H1 (cell line): Measurements from ENCODE around the gene SMIM44. TPM values are rescaled to one million over a fixed set of nuclear protein-coding genes. Genes with fewer than 3 reads are reported as not detected.

Experiments
- CTCF ChIA-PET: fragments of 300-600 bp; sonication (Branson Sonifier 250); formaldehyde crosslinking; loops from one replicate; lab custom pipeline; 2021; ENCODE audit not compliant: partially characterized antibody; lab: Charles Lee
- POLR2A ChIA-PET: fragments of 300-600 bp; sonication (Branson Sonifier 250); formaldehyde crosslinking; loops from one replicate; lab custom pipeline; 2021; ENCODE audit warnings: inconsistent platforms; ENCODE audit not compliant: partially characterized antibody; lab: Charles Lee
- DNase-seq, 2 experiments: peaks; one replicate each; pipeline versions ENCODE4 v3.0.0 to v3.0.0-alpha.2; 2010 to 2022; ENCODE audit warnings: low spot score in 2 of 2, low read depth in 1 of 2, mixed read lengths in 1 of 2
- FAIRE-seq: peaks from 2 replicates; lab custom pipeline; 2011; peaks lifted over from hg19 to GRCh38; lab: Jason Lieb, UNC
- H2AFZ ChIP-seq: 2 replicates; pipeline ENCODE4 v1.8.1; 2012; ENCODE audit warnings: low read length, inconsistent platforms
- H2AK5ac ChIP-seq: 2 replicates; pipeline ENCODE4 v1.6.1; 2013; ENCODE audit warnings: low read depth, low read length
- H2BK120ac ChIP-seq: replicated peaks from 2 replicates; pipeline ENCODE3; 2013; ENCODE audit warnings: low read depth, low read length, inconsistent platforms
- H2BK12ac ChIP-seq: 2 replicates; pipeline ENCODE4 v1.6.1; 2013; ENCODE audit warnings: low read depth, low read length
- H2BK15ac ChIP-seq: 2 replicates; pipeline ENCODE4 v1.6.1; 2013; ENCODE audit warnings: low read length
- H2BK20ac ChIP-seq: 2 replicates; pipeline ENCODE4 v1.6.1; 2013; ENCODE audit warnings: low read length
- H2BK5ac ChIP-seq: 2 replicates; pipeline ENCODE4 v1.6.1; 2013; ENCODE audit warnings: low read depth, low read length
- H3K14ac ChIP-seq: 2 replicates; pipeline ENCODE4 v1.6.1; 2013; ENCODE audit warnings: inconsistent platforms; ENCODE audit not compliant: insufficient read length
- H3K18ac ChIP-seq: 2 replicates; pipeline ENCODE4 v1.6.1; 2013; ENCODE audit warnings: low read length; ENCODE audit errors: extremely low read depth
- H3K23ac ChIP-seq: 2 replicates; pipeline ENCODE4 v1.6.1; 2013; ENCODE audit warnings: inconsistent platforms; ENCODE audit not compliant: insufficient read length
- H3K23me2 ChIP-seq: 2 replicates; pipeline ENCODE4 v1.6.1; 2013; ENCODE audit warnings: low read depth, low read length
- H3K27ac ChIP-seq: 2 replicates; pipeline ENCODE4 v1.6.1; 2011; ENCODE audit warnings: low read depth, low read length, inconsistent platforms
- H3K27me3 ChIP-seq, 4 experiments: replicated peaks in 1 of 4; 1 replicate in 1 of 4; 2 replicates in 3 of 4; pipeline versions ENCODE4 v1.6.1 to v1.8.1; 2011 to 2013; ENCODE audit warnings: low read length in 3 of 4, mild to moderate bottlenecking in 3 of 4, inconsistent platforms in 2 of 4, mixed read lengths in 2 of 4, moderate library complexity in 1 of 4; ENCODE audit not compliant: control insufficient read depth in 3 of 4, insufficient read depth in 3 of 4; ENCODE audit errors: extremely low read depth in 1 of 4
- H3K36me3 ChIP-seq, 4 experiments: 2 replicates each; pipeline versions ENCODE4 v1.6.1 to v1.8.1; 2011 to 2013; ENCODE audit warnings: mild to moderate bottlenecking in 4 of 4, low read length in 3 of 4, moderate library complexity in 2 of 4, control low read depth in 1 of 4, inconsistent platforms in 1 of 4; ENCODE audit not compliant: insufficient read depth in 4 of 4, control insufficient read depth in 2 of 4
- H3K4ac ChIP-seq: replicated peaks from 2 replicates; pipeline ENCODE3; 2013; ENCODE audit warnings: low read length, low read depth, mixed read lengths, inconsistent platforms; ENCODE audit not compliant: insufficient read length
- H3K4me1 ChIP-seq, 4 experiments: replicated peaks in 1 of 4; 1 replicate in 1 of 4; 2 replicates in 3 of 4; pipeline versions ENCODE4 v1.6.1 to v1.8.1; 2011 to 2013; ENCODE audit warnings: low read length in 3 of 4, inconsistent platforms in 2 of 4, mixed read lengths in 1 of 4; ENCODE audit not compliant: insufficient read depth in 4 of 4, control insufficient read depth in 3 of 4
- H3K4me2 ChIP-seq, 2 experiments: 2 replicates each; pipeline versions ENCODE4 v1.6.1 to v1.8.1; 2011 to 2013; ENCODE audit warnings: low read depth in 2 of 2, low read length in 2 of 2, control low read depth in 1 of 2, inconsistent platforms in 1 of 2, mild to moderate bottlenecking in 1 of 2; ENCODE audit not compliant: insufficient read depth in 1 of 2
- H3K4me3 ChIP-seq, 4 experiments: fragments of 200-600, 300-600 bp in 1 of 4; sonication (generic), shearing (Covaris generic), sonication (Bioruptor Twin) in 1 of 4; 2 replicates each; pipeline versions ENCODE4 v1.5.1 to v1.8.1; 2011 to 2016; ENCODE audit warnings: low read length in 4 of 4, low read depth in 3 of 4, control low read depth in 2 of 4, inconsistent platforms in 2 of 4, mild to moderate bottlenecking in 2 of 4, mixed read lengths in 1 of 4, moderate library complexity in 1 of 4; ENCODE audit not compliant: insufficient read depth in 2 of 4; ENCODE audit errors: extremely low read depth in 1 of 4
- H3K56ac ChIP-seq: replicated peaks from 2 replicates; pipeline ENCODE3; 2013; ENCODE audit warnings: low read depth, mild to moderate bottlenecking, mixed read lengths, low read length, inconsistent platforms; ENCODE audit not compliant: insufficient read length
- H3K79me1 ChIP-seq: 2 replicates; pipeline ENCODE4 v1.6.1; 2013; ENCODE audit warnings: low read depth, low read length, control low read depth
- H3K79me2 ChIP-seq, 2 experiments: 2 replicates each; pipeline versions ENCODE4 v1.6.1 to v1.8.1; 2012 to 2013; ENCODE audit warnings: low read length in 2 of 2, mild to moderate bottlenecking in 2 of 2, inconsistent platforms in 1 of 2; ENCODE audit not compliant: insufficient read depth in 2 of 2, control insufficient read depth in 1 of 2
- H3K9ac ChIP-seq, 4 experiments: replicated peaks in 1 of 4; 1 replicate in 1 of 4; 2 replicates in 3 of 4; pipeline versions ENCODE4 v1.6.1 to v1.8.1; 2011 to 2013; ENCODE audit warnings: low read depth in 3 of 4, low read length in 3 of 4, control low read depth in 2 of 4, mild to moderate bottlenecking in 2 of 4, moderate library complexity in 2 of 4, inconsistent platforms in 1 of 4; ENCODE audit errors: extremely low read depth in 1 of 4
- H3K9me3 ChIP-seq, 2 experiments: 2 replicates each; pipeline versions ENCODE4 v1.6.1 to v1.8.1; 2012 to 2013; ENCODE audit warnings: mild to moderate bottlenecking in 2 of 2, moderate library complexity in 2 of 2, control low read depth in 1 of 2, inconsistent platforms in 1 of 2, low read depth in 1 of 2, low read length in 1 of 2, mixed read lengths in 1 of 2; ENCODE audit not compliant: insufficient read depth in 2 of 2
- H4K20me1 ChIP-seq, 2 experiments: replicated peaks in 1 of 2; 2 replicates each; pipeline versions ENCODE3 to v1.8.1; 2011 to 2013; ENCODE audit warnings: inconsistent platforms in 2 of 2, low read length in 2 of 2, mild to moderate bottlenecking in 1 of 2; ENCODE audit not compliant: insufficient read depth in 2 of 2, control insufficient read depth in 1 of 2
- H4K5ac ChIP-seq: 2 replicates; pipeline ENCODE4 v1.6.1; 2013; ENCODE audit warnings: low read length, low read depth, mixed read lengths, inconsistent platforms; ENCODE audit not compliant: insufficient read length
- H4K8ac ChIP-seq: 2 replicates; pipeline ENCODE4 v1.8.0; 2013; ENCODE audit warnings: mild to moderate bottlenecking, moderate library complexity, low read length, inconsistent platforms; ENCODE audit not compliant: insufficient read depth; ENCODE audit errors: extremely low read depth
- H4K91ac ChIP-seq: replicated peaks from 2 replicates; pipeline ENCODE3; 2013; ENCODE audit warnings: low read length, mixed read lengths, inconsistent platforms; ENCODE audit not compliant: insufficient read length
- BRCA1 ChIP-seq: IDR thresholded peaks from 2 replicates; pipeline ENCODE4 v1.6.1; 2012; ENCODE audit warnings: low read depth, low read length, improper control_type of control experiment
- EZH2 ChIP-seq: fragments of 200-600 bp; sonication (generic); IDR thresholded peaks from 2 replicates; pipeline ENCODE4 v1.7.1; 2012; ENCODE audit warnings: low read depth, mild to moderate bottlenecking, moderate library complexity, low read length, inconsistent platforms; ENCODE audit not compliant: severe bottlenecking
- KDM5A ChIP-seq: fragments of 200-600 bp; IDR thresholded peaks from 2 replicates; pipeline ENCODE4 v1.7.1; 2012; ENCODE audit warnings: mild to moderate bottlenecking, low read length, inconsistent platforms, mixed read lengths
- PHF8 ChIP-seq: fragments of 200-600 bp; sonication (generic); conservative IDR thresholded peaks from 2 replicates; pipeline ENCODE4 v1.7.1; 2012; ENCODE audit warnings: low read depth, mild to moderate bottlenecking, inconsistent platforms, low read length, moderate library complexity
- YY1 ChIP-seq: IDR thresholded peaks from 2 replicates; pipeline ENCODE4 v1.6.1; 2011; ENCODE audit warnings: low read depth, mild to moderate bottlenecking, low read length
- WGBS, 2 experiments: shearing (Covaris generic) in 1 of 2; methylation state at CpG; one replicate each; pipeline versions ENCODE4 v1.1.6 to v1.1.7; 2013 to 2015; ENCODE audit warnings: low lambda C conversion rate in 2 of 2, mixed read lengths in 2 of 2, inconsistent platforms in 1 of 2, low coverage in 1 of 2, missing lambda C conversion rate in 1 of 2; ENCODE audit not compliant: insufficient replicate concordance in 2 of 2, insufficient coverage in 1 of 2, insufficient read length in 1 of 2; ENCODE audit errors: extremely low coverage in 1 of 2, missing lambda C conversion rate in 1 of 2; 5-methylcytosine and 5-hydroxymethylcytosine counted together
- polyA plus RNA-seq, 7 experiments: library from polyadenylated mRNA; depleted of rRNA in 3 of 7; stranded (reverse) in 5 of 7; unstranded in 2 of 7; fragments of >200 nt in 5 of 7; fragments of 200-250 nt in 2 of 7; gene quantifications; 1 replicate in 5 of 7; 2 replicates in 1 of 7; 4 replicates in 1 of 7; pipeline versions ENCODE4 v1.2.1 to v1.2.3, GENCODE V29; 2011 to 2013; ENCODE audit warnings: missing spikeins in 2 of 7, mixed read lengths in 2 of 7
- total RNA-seq: library from RNA; stranded (reverse); fragmentation: NEBNext Ultra II Directional; extraction: Animal tissue kit (Norgen Biotek cat#: 25700); gene quantifications from 2 replicates; pipeline ENCODE4 v1.2.1, GENCODE V29; 2021

Gene SMIM44
- total and polyA plus RNA-seq, 2 of the 8 experiments (the other 6 are each of a cell fraction or from before 2014, with no cell fraction given), result not detected

DNA sequence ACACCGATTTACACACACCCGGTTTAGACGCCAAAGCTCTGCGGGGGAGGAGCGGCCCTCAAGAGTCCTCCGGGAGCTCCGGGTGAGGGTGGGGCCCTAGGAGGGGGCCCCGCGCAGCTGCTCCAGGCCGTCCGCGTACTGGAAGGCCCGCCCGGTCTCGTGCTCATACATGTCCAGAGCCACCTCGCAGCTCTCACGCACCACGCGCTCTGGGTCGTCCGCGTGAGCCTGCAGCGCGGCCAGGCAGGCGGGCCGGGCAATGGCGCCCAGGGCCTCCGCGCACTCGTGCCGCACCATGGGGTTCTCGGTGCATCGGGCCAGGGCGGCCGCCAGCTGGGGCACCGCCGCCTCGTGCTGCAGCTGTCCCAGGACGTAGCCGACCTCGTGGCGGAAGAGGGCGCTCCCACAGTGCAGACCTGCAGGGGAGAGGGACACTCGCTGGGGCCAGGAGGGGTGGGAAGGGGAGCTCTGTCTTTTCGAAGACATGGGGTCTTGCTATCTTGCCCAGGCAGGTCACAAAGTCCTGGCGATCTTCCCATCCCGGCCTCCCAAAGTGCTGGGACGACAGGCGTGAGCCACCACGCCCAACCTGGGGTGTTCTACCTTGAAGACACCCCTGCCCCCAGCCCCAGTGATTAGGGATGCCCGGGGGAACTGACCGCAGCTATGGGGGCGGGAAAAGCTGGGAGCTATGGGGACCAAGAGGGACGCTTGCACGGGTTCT is 8.3 kb upstream of the SMIM44 start:
- no peak overlapping the region; the same call in 1 of the 2 replicates for H4K8ac ChIP-seq
- no peaks in the 10 kb centered on the region for H3K9me3 ChIP-seq
- no peak overlapping the region for H3K4me2 ChIP-seq
- H3K56ac ChIP-seq, result no peak overlapping the region
- no peak for TF ChIP-seq BRCA1
- no peak for TF ChIP-seq YY1
- no peak for TF ChIP-seq PHF8
- TF ChIP-seq EZH2, result no peak
- no peak for TF ChIP-seq KDM5A
- peaks cover 0 to 4% of the 10 kb centered on the region in 2 experiments for H4K20me1 ChIP-seq
- H2BK20ac ChIP-seq, result no peak overlapping the region
- no peak overlapping the region for H3K9ac ChIP-seq
- H3K23ac ChIP-seq, result no peak overlapping the region
- H3K23me2 ChIP-seq, result peaks cover 4% of the 10 kb centered on the region; the same call in 1 of the 2 replicates
- H2BK5ac ChIP-seq, result no peak overlapping the region
- H3K14ac ChIP-seq, result no peak overlapping the region
- H4K5ac ChIP-seq, result no peak overlapping the region
- CTCF ChIA-PET, result interaction anchor here (1.0 to 1.9 kb wide), 6 partner anchors 10 to 189 kb away, joined by 3 to 9 read pairs (median 3); partner anchors contain the start of gene SMIM24
- WGBS, 2 experiments, result 93% methylated on average over 35 of the region's 55 CpGs; no CpG with 5 or more reads in 1 of the 2 experiments
- no peaks in the 10 kb centered on the region for H3K27me3 ChIP-seq
- no peak overlapping the region for H2AK5ac ChIP-seq
- no peak for DNase-seq
- H3K27ac ChIP-seq, result no peak overlapping the region
- H2AFZ ChIP-seq, result no peak overlapping the region
- peaks cover 2 to 28% (median 14%) of the 10 kb centered on the region in 4 experiments; a peak in 7 of 8 replicates for H3K36me3 ChIP-seq
- no peak overlapping the region for H3K18ac ChIP-seq
- no peak overlapping the region for H2BK15ac ChIP-seq
- H3K79me2 ChIP-seq, result no peaks in the 10 kb centered on the region
- H3K4ac ChIP-seq, result no peak overlapping the region
- H2BK12ac ChIP-seq, result no peak overlapping the region
- FAIRE-seq, result no peak
- H3K79me1 ChIP-seq, result no peaks in the 10 kb centered on the region; the same call in 1 of the 2 replicates
- H3K4me3 ChIP-seq, result no peak overlapping the region
- POLR2A ChIA-PET, result interaction anchor here (1.2 to 7.9 kb wide), 4 partner anchors 10 to 68 kb away, joined by 3 to 58 read pairs (median 4); partner anchors contain the start of gene DOHH
- H3K4me1 ChIP-seq, result no peaks in the 10 kb centered on the region
- no peak overlapping the region for H2BK120ac ChIP-seq
- H4K91ac ChIP-seq, result no peak overlapping the region
